ENCODE data around the gene SPATA13.
A peak's percentile ranks its signal among the peaks of the same experiment; 100 is the strongest.

SPATA13 gene

DNA sequence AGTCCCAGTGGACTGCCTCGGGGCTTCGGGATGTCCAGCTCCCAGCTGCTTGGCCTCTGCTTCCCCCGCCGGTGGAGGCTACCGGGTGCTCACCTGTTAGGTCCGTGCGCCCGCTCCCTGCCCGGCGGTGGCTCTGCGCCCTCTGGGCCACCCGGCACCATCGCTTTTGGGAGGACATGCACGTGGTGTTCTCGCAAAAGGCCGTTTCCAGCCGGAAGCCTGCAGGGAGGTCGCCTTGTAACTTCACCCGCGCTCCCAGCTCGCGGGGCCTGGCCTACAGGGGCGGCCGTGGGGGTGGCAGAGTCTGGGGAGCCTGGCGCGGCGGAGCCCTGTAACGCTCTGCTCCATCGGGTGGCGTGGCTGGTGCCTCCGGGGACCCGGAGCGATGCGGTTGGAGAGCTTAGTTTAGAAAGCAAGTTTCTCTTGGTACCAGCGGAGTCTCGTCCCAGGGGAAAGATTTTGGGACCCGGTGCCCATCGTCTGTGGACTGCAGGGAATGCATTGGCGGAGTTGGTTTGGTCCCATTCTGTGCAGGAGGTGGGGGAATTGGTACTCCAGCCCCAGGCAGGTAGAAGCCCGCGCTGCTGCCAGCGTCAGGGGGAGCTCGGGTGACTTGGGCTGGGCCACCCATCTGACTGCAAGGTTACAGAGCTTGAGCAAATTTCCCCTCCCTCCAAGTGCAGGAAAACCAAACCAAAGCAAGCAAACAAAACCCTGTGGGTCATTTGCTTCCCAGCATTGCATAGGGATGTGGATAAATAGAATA, 673 bp downstream of the SPATA13 start (continued):
- TF ChIP-seq, protein P1, sequence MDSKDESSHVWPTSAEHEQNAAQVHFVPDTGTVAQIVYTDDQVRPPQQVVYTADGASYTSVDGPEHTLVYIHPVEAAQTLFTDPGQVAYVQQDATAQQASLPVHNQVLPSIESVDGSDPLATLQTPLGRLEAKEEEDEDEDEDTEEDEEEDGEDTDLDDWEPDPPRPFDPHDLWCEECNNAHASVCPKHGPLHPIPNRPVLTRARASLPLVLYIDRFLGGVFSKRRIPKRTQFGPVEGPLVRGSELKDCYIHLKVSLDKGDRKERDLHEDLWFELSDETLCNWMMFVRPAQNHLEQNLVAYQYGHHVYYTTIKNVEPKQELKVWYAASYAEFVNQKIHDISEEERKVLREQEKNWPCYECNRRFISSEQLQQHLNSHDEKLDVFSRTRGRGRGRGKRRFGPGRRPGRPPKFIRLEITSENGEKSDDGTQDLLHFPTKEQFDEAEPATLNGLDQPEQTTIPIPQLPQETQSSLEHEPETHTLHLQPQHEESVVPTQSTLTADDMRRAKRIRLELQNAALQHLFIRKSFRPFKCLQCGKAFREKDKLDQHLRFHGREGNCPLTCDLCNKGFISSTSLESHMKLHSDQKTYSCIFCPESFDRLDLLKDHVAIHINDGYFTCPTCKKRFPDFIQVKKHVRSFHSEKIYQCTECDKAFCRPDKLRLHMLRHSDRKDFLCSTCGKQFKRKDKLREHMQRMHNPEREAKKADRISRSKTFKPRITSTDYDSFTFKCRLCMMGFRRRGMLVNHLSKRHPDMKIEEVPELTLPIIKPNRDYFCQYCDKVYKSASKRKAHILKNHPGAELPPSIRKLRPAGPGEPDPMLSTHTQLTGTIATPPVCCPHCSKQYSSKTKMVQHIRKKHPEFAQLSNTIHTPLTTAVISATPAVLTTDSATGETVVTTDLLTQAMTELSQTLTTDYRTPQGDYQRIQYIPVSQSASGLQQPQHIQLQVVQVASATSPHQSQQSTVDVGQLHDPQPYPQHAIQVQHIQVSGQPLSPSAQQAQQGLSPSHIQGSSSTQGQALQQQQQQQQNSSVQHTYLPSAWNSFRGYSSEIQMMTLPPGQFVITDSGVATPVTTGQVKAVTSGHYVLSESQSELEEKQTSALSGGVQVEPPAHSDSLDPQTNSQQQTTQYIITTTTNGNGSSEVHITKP (tag by site-specific recombination; IDR thresholded peaks at IDR 0.05) = peak; percentile 94
- peak; percentile 66; the same call in 1 of the 2 replicates for TF ChIP-seq GLIS2 (tag by site-specific recombination; IDR thresholded peaks at IDR 0.05)
- TF ChIP-seq, protein P2, sequence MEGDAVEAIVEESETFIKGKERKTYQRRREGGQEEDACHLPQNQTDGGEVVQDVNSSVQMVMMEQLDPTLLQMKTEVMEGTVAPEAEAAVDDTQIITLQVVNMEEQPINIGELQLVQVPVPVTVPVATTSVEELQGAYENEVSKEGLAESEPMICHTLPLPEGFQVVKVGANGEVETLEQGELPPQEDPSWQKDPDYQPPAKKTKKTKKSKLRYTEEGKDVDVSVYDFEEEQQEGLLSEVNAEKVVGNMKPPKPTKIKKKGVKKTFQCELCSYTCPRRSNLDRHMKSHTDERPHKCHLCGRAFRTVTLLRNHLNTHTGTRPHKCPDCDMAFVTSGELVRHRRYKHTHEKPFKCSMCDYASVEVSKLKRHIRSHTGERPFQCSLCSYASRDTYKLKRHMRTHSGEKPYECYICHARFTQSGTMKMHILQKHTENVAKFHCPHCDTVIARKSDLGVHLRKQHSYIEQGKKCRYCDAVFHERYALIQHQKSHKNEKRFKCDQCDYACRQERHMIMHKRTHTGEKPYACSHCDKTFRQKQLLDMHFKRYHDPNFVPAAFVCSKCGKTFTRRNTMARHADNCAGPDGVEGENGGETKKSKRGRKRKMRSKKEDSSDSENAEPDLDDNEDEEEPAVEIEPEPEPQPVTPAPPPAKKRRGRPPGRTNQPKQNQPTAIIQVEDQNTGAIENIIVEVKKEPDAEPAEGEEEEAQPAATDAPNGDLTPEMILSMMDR (tag by site-specific recombination; IDR thresholded peaks at IDR 0.05) = peak; percentile 19; the same call in 1 of the 2 replicates
- TF ChIP-seq, protein P3, sequence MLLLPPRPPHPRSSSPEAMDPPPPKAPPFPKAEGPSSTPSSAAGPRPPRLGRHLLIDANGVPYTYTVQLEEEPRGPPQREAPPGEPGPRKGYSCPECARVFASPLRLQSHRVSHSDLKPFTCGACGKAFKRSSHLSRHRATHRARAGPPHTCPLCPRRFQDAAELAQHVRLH (tag by site-specific recombination; IDR thresholded peaks at IDR 0.05) = no peak
- TF ChIP-seq, protein P4, sequence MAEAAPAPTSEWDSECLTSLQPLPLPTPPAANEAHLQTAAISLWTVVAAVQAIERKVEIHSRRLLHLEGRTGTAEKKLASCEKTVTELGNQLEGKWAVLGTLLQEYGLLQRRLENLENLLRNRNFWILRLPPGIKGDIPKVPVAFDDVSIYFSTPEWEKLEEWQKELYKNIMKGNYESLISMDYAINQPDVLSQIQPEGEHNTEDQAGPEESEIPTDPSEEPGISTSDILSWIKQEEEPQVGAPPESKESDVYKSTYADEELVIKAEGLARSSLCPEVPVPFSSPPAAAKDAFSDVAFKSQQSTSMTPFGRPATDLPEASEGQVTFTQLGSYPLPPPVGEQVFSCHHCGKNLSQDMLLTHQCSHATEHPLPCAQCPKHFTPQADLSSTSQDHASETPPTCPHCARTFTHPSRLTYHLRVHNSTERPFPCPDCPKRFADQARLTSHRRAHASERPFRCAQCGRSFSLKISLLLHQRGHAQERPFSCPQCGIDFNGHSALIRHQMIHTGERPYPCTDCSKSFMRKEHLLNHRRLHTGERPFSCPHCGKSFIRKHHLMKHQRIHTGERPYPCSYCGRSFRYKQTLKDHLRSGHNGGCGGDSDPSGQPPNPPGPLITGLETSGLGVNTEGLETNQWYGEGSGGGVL (tag by site-specific recombination; IDR thresholded peaks at IDR 0.05) = no peak
- TF ChIP-seq, protein P5, sequence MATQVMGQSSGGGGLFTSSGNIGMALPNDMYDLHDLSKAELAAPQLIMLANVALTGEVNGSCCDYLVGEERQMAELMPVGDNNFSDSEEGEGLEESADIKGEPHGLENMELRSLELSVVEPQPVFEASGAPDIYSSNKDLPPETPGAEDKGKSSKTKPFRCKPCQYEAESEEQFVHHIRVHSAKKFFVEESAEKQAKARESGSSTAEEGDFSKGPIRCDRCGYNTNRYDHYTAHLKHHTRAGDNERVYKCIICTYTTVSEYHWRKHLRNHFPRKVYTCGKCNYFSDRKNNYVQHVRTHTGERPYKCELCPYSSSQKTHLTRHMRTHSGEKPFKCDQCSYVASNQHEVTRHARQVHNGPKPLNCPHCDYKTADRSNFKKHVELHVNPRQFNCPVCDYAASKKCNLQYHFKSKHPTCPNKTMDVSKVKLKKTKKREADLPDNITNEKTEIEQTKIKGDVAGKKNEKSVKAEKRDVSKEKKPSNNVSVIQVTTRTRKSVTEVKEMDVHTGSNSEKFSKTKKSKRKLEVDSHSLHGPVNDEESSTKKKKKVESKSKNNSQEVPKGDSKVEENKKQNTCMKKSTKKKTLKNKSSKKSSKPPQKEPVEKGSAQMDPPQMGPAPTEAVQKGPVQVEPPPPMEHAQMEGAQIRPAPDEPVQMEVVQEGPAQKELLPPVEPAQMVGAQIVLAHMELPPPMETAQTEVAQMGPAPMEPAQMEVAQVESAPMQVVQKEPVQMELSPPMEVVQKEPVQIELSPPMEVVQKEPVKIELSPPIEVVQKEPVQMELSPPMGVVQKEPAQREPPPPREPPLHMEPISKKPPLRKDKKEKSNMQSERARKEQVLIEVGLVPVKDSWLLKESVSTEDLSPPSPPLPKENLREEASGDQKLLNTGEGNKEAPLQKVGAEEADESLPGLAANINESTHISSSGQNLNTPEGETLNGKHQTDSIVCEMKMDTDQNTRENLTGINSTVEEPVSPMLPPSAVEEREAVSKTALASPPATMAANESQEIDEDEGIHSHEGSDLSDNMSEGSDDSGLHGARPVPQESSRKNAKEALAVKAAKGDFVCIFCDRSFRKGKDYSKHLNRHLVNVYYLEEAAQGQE (tag by site-specific recombination; IDR thresholded peaks at IDR 0.05) = no peak
- TF ChIP-seq SCRT2 (tag by site-specific recombination; IDR thresholded peaks at IDR 0.05) = peak; percentile 65; the same call in 1 of the 2 replicates

DNA sequence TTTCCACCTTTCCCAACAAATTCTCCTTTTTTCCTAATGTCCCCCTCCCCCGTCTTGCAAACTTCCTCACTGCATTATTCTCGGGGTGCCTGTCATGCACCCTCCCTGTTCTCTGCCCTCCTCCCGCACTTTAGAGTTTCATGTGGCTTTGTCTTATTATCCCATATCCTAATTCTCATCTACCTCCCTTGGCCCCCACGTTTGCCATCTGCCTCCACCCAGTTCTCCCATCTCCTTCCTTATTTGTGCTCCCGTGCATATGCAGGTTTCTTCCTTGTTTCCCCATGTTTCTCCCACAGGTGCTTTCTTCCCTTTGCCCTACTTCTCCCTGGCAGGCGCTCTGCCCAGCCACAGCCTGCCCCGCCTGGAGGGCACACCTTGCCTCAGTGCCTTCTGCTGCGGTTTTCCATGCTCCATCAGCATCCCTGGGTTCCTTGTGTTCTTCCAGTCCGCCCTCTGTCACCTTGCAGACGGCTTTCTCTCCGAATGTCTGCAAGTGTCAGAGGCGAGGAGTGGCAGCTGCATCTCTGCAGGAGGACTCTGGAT, 1.5 kb downstream of the SPATA13 start:
- Histone ChIP-seq H3K36me3 (ENCODE audit: control insufficient read depth in 2 of 2, insufficient read depth in 1 of 2, low read length in 2 of 2) (peaks cover 0 to 14% of the 10 kb centered on the region in 2 experiments; a peak in 1 of 3 replicates), H3K4me1 (ENCODE audit: control insufficient read depth, insufficient read depth, low read length) (0 out of 2 replicates have a peak, but pooled peaks cover 7% of the 10 kb centered on the region), H3K4me3 (ENCODE audit: low read depth, low read length) (no peak overlapping the region), H3K27ac (ENCODE audit: extremely low read depth, low read depth, low read length) (no peak overlapping the region), H3K9me3 (ENCODE audit: control insufficient read depth, insufficient read depth, low read depth, low read length) (no peaks in the 10 kb centered on the region)
- POLR2A ChIA-PET = interaction anchor here (0.6 kb wide), 1 partner anchor 24 kb away, joined by 3 read pairs; no protein-coding TSS in a partner anchor
- CTCF ChIA-PET = interaction anchor here (1.0 kb wide), 1 partner anchor 109 kb away, joined by 3 read pairs; no protein-coding TSS in a partner anchor
- no peak for TF ChIP-seq ZNF791 (tag by site-specific recombination; IDR thresholded peaks at IDR 0.05)
- peak; percentile 20; the same call in 1 of the 2 replicates for TF ChIP-seq EGR2 (tag by site-specific recombination; IDR thresholded peaks at IDR 0.05; ENCODE audit: low read depth)
- TF ChIP-seq, protein P6, sequence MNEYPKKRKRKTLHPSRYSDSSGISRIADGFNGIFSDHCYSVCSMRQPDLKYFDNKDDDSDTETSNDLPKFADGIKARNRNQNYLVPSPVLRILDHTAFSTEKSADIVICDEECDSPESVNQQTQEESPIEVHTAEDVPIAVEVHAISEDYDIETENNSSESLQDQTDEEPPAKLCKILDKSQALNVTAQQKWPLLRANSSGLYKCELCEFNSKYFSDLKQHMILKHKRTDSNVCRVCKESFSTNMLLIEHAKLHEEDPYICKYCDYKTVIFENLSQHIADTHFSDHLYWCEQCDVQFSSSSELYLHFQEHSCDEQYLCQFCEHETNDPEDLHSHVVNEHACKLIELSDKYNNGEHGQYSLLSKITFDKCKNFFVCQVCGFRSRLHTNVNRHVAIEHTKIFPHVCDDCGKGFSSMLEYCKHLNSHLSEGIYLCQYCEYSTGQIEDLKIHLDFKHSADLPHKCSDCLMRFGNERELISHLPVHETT (tag by site-specific recombination; IDR thresholded peaks at IDR 0.05) = no peak

Data from HEK293 (cell line).